ENCODE results near the gene OAF. TPM values are rescaled to one million over a fixed set of nuclear protein-coding genes. Genes with fewer than 3 reads are reported as not detected.

OAF gene
- total and polyA plus RNA-seq, 2 of the 8 experiments (the other 6 are each of a cell fraction or from before 2014, with no cell fraction given) = 1.3 to 1.5 TPM

- H4K5ac ChIP-seq (ENCODE audit: insufficient read length, low read depth, low read length) = no peak overlapping the region
- H3K27me3 ChIP-seq (replicated peaks in 1 of 4; ENCODE audit: control insufficient read depth in 3 of 4, extremely low read depth in 1 of 4, insufficient read depth in 3 of 4, low read length in 3 of 4) = no peaks in the 10 kb centered on the region
- no peak overlapping the region for H3K4ac ChIP-seq (replicated peaks; ENCODE audit: insufficient read length, low read depth, low read length)
- ChIA-PET POLR2A (ENCODE audit: partially characterized antibody) (no interaction called here), CTCF (ENCODE audit: partially characterized antibody) (interaction anchor here (0.6 to 41.2 kb wide), 11 partner anchors 9 to 173 kb away, joined by 3 to 1412 read pairs (median 101); partner anchors contain the start of gene OAF)
- FAIRE-seq = no peak
- H2AK5ac ChIP-seq (ENCODE audit: low read depth, low read length) = no peak overlapping the region
- H3K4me3 ChIP-seq (ENCODE audit: extremely low read depth in 1 of 4, insufficient read depth in 2 of 4, low read depth in 3 of 4, low read length in 4 of 4) = no peak overlapping the region
- H2BK20ac ChIP-seq (ENCODE audit: low read length) = no peak overlapping the region
- H4K91ac ChIP-seq (replicated peaks; ENCODE audit: insufficient read length, low read length) = no peak overlapping the region
- no peak overlapping the region for H3K4me2 ChIP-seq (ENCODE audit: insufficient read depth in 1 of 2, low read depth in 2 of 2, low read length in 2 of 2)
- no peaks in the 10 kb centered on the region for H3K23me2 ChIP-seq (ENCODE audit: low read depth, low read length)
- H3K79me1 ChIP-seq (ENCODE audit: low read depth, low read length) = no peaks in the 10 kb centered on the region; the same call in 1 of the 2 replicates
- peaks cover 0 to 2% (median 0%) of the 10 kb centered on the region in 4 experiments; a peak in 2 of 7 replicates for H3K4me1 ChIP-seq (replicated peaks in 1 of 4; ENCODE audit: control insufficient read depth in 3 of 4, insufficient read depth in 4 of 4, low read length in 3 of 4)
- H3K9ac ChIP-seq (replicated peaks in 1 of 4; ENCODE audit: extremely low read depth in 1 of 4, low read depth in 3 of 4, low read length in 3 of 4) = no peak overlapping the region
- no peak overlapping the region for H2BK120ac ChIP-seq (replicated peaks; ENCODE audit: low read depth, low read length)
- H2AFZ ChIP-seq (ENCODE audit: low read length) = no peak overlapping the region
- no peaks in the 10 kb centered on the region for H4K20me1 ChIP-seq (replicated peaks in 1 of 2; ENCODE audit: control insufficient read depth in 1 of 2, insufficient read depth in 2 of 2, low read length in 2 of 2)
- no peak overlapping the region for H2BK12ac ChIP-seq (ENCODE audit: low read depth, low read length)
- H3K14ac ChIP-seq (ENCODE audit: insufficient read length) = no peak overlapping the region
- H3K56ac ChIP-seq (replicated peaks; ENCODE audit: insufficient read length, low read depth, low read length) = no peak overlapping the region
- no peak overlapping the region for H2BK15ac ChIP-seq (ENCODE audit: low read length)
- H3K23ac ChIP-seq (ENCODE audit: insufficient read length) = no peak overlapping the region
- WGBS, 2 experiments (ENCODE audit: extremely low coverage in 1 of 2, insufficient coverage in 1 of 2, insufficient read length in 1 of 2, insufficient replicate concordance in 2 of 2, low coverage in 1 of 2, low lambda C conversion rate in 2 of 2, missing lambda C conversion rate in 1 of 2) = 90% methylated on average over 4 of the region's 4 CpGs; no CpG with 5 or more reads in 1 of the 2 experiments
- DNase-seq (ENCODE audit: low read depth in 1 of 2, low spot score in 2 of 2) = no peak
- no peak overlapping the region for H3K27ac ChIP-seq (ENCODE audit: low read depth, low read length)
- H3K18ac ChIP-seq (ENCODE audit: extremely low read depth, low read length) = no peak overlapping the region
- H3K36me3 ChIP-seq (ENCODE audit: control insufficient read depth in 2 of 4, insufficient read depth in 4 of 4, low read length in 3 of 4) = no peaks in the 10 kb centered on the region
- no peaks in the 10 kb centered on the region for H3K79me2 ChIP-seq (ENCODE audit: control insufficient read depth in 1 of 2, insufficient read depth in 2 of 2, low read length in 2 of 2)
- H2BK5ac ChIP-seq (ENCODE audit: low read depth, low read length) = no peak overlapping the region
- no peak overlapping the region for H4K8ac ChIP-seq (ENCODE audit: extremely low read depth, insufficient read depth, low read length)
- no peaks in the 10 kb centered on the region for H3K9me3 ChIP-seq (ENCODE audit: insufficient read depth in 2 of 2, low read depth in 1 of 2, low read length in 1 of 2)
- TF ChIP-seq RAD21 (IDR thresholded peaks at IDR 0.05 in 1 of 2, conservative IDR thresholded peaks at IDR 0.05 in 1 of 2; ENCODE audit: low read depth in 2 of 2, low read length in 2 of 2) (no peak), ZNF274 (IDR thresholded peaks at IDR 0.05; ENCODE audit: borderline replicate concordance, extremely low read depth, low read length) (no peak), CBX5 (IDR thresholded peaks at IDR 0.05; ENCODE audit: low read depth, low read length) (no peak), PHF8 (conservative IDR thresholded peaks at IDR 0.05; ENCODE audit: low read depth, low read length) (no peak), RFX5 (IDR thresholded peaks at IDR 0.05; ENCODE audit: borderline replicate concordance, low read depth, low read length) (no peak), POLR2AphosphoS5 (IDR thresholded peaks at IDR 0.05; ENCODE audit: low read depth, low read length) (no peak), RNF2 (IDR thresholded peaks at IDR 0.05; ENCODE audit: borderline replicate concordance, low read depth, low read length, missing control alignments, poor library complexity, severe bottlenecking) (no peak)
These were observed 21.1 kb downstream of the OAF start for GRCh38 chr11:120231963-120232362.

Measured in H1 (cell line).